GM21619 (cell line): ENCODE data around the gene HOTAIR.

Experiments
- ATAC-seq: cut with Tn5 transposase; IDR thresholded peaks from one replicate; pipeline ENCODE4 v1.9.1; 2021; ENCODE audit not compliant: unreplicated experiment

Gene HOTAIR

DNA sequence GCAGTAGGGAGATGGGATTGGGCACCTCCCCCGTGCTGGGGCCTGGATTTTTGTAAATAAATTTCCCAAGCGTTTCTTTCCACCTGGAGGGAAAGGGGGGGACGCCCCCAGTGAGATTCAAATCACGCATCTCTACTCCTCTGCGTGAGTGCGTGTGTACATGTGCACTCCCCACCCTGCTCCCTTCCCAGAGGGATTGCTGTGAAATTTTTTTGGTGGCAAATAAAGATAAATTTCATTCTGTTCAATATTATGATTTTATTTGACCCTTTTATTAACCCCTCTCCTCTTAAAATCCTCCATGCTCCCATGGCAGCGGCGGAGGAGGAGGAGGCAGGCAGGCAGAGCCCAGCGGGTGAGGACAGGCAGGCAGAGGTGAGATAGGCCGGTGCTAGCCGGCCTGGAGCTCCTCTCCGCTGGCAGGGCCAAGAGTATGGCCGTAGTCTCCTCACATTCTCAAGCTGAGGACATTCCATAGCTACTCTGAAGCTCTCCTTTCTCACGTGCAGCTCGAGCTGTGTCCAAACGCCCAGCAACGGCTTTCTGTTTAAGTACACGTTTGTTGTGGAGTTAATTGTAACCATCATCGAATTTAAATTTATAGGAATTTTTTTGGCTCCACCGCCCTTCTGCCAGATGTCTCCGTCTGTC is 1.5 kb upstream of the HOTAIR start:
- no peak for ATAC-seq

GRCh38 chr12:53975479-53976152 is 862 bp upstream of the HOTAIR start:
- ATAC-seq, result no peak

DNA sequence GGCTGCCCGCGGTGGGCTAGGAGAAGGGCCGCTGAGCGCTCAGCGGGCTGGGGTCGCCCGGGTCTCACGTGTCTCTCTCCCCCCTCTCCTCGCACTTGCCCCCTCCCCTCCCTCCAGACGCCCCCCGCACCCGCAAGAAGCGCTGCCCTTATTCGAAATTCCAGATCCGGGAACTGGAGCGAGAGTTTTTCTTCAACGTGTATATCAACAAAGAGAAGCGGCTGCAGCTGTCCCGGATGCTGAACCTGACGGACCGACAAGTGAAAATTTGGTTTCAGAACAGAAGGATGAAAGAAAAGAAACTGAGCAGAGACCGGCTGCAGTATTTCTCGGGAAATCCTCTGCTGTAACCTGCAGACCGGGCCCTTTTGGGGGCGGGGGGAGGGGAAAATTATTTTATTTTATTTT is 314 bp upstream of the HOTAIR start:
- ATAC-seq, result no peak

DNA sequence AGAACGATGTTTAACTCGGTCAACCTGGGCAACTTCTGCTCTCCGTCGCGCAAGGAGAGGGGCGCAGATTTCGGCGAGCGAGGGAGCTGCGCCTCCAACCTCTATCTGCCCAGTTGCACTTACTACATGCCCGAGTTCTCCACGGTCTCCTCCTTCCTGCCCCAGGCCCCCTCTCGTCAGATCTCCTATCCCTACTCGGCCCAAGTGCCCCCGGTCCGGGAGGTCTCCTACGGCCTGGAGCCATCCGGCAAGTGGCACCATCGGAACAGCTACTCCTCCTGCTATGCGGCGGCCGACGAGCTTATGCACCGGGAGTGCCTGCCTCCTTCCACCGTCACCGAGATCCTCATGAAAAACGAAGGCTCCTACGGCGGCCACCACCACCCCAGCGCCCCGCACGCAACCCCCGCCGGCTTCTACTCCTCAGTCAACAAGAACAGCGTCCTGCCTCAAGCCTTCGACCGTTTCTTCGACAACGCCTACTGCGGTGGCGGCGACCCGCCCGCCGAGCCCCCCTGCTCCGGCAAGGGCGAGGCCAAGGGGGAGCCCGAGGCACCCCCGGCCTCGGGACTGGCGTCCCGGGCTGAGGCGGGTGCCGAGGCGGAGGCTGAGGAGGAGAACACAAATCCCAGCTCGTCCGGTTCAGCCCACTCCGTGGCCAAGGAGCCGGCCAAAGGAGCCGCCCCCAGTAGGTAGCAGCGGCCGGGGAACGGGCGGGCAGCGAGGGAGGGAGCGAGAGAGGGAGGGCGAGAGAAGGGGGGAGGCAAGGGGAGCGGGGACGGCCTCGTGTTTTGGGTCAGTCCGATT is 1.3 kb downstream of the HOTAIR start:
- ATAC-seq, result no peak

GRCh38 chr12:53972722-53973235 is 2.0 kb downstream of the HOTAIR start, which contains the start of gene HOXC11:
Gene HOXC11 (plus strand): TSS chr12:53973126. CDS start chr12:53973242, 116 bp downstream.
- ATAC-seq, result no peak

GRCh38 chr12:53972152-53972702 is 2.5 kb downstream of the HOTAIR start:
- no peak for ATAC-seq

DNA sequence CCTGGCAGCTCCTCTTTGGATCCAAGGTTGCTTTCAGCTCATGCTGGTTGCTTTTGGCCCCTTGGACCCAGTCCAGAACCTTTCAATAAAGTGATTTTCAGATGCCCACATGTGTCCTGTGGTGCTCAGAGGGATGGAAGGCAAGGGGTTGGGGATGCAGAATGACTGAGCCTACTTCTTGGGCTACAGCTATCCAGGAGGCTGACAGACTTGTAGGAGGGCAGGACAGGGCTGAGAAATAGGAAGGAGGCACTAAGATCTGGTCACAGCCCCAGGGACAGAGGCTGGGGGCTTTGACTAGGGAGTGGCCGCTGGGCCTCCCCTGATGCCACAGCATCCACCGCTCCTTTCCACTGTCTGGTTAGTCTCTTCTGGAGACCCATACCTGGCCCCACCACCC is 3.1 kb downstream of the HOTAIR start:
- no peak for ATAC-seq

DNA sequence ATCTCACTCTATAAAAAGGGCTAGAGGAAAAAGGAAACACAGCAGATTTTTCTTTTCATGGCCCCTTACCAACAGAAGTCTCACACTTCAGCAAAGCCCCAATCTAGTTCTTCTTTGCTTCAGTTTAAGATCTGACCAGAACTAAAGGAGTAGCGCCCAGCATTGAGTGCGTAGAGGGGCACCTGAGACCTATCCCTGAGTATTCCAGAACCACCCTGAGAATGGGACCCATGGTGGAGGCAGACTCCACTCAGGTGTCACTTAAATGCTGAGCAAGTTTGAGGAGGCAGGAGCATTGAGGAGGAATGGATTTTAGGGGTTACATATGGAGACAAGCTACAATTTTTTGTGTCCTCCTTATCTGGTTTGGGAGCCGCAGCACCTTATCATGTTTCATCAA is 3.6 kb downstream of the HOTAIR start:
- ATAC-seq, result no peak

DNA sequence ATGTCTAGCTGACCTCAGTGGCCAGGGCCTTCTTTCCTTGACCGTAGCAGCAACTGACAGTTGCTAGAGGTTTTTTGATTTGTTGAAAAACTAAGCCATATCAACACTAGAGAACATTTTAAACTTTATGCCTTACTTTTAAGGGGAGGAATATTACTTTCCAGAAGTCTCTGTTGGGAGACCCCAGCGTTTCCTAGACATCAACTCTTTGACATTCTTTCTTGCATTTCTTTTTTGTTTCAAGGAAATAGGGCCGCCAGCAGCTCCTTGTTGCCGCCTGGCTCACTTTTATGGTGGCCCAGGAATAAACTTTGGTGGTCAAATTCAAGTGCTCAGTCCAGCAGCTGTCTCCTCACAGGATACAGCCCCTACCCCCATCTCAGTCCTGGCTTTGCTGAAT is 4.3 kb downstream of the HOTAIR start:
- no peak for ATAC-seq

DNA sequence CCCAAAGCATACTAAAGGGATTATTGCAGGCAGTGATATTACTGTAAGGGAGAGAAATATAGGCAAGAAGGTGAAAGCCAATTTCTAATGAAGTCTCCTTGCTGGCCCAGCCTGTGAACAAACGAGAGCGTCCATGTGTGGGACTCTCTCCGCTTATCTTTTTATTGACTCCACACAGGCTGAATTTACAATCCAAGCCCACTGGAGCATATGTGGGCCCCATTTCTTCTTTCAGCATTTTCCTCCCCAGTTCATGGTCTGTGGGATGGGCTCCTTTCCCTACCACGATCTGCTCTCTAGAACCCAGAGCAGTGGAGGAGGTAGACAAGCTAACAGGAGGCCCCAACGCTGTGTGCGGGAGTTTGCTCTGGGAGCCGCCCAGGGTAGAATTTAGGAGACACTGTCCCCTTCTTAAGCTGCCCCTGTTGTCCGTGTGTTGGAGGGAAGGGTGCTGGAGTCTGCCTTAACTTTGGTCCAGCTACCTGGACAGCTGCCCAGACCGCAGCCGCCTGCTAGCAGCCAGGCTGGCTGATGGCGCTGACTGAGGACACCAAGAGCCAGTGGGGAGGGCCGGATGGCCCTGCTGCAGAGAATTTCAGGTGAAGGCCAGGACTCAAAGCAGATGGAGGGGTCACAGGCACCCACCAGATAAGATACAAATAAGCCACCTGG is 5.0 kb downstream of the HOTAIR start:
- no peak for ATAC-seq

GRCh38 chr12:53968214-53969127 is 6.3 kb downstream of the HOTAIR start:
- ATAC-seq, result no peak

- no peak for ATAC-seq
Observed at GRCh38 chr12:53967421-53967925, 7.3 kb downstream of the HOTAIR start.

- ATAC-seq, result no peak
Observed at GRCh38 chr12:53966385-53967133, 8.2 kb downstream of the HOTAIR start.

DNA sequence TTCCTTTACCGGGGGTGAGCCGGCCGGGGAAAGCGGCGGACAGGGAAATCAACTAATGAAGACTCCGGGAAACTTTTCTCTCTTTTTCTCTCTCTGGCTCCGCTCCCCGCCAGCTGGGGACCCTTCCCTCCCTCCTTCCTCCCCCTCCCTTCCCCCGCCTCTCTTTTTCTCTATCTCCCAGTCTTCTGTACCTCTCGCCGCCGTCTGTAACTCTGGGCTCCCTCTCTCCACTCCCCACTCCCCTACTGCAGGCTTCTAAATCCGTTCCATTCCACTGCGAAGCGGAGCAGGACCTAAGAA is 8.7 kb downstream of the HOTAIR start:
- ATAC-seq, result no peak

- no peak for ATAC-seq
Observed at GRCh38 chr12:53965281-53966084, 9.3 kb downstream of the HOTAIR start.

DNA sequence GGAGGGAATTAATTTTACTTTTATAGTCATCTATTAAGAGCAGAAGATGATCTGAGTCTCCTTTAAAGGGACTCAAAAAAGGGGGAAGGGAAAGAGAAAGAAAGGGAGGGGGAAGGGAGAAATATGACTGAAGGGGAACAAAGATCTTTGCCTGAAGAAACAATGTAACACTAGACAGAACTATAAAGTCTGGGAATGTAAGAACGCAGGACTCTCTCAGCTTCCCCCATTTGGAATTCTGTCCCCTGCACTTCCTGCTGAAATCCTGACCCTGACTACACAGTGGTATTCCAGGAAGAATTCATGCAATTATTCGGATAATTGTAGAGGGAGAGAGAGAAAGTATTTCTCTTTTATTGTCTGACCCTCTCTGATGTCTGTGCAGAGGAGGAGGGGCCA is 10.4 kb downstream of the HOTAIR start:
- no peak for ATAC-seq

DNA sequence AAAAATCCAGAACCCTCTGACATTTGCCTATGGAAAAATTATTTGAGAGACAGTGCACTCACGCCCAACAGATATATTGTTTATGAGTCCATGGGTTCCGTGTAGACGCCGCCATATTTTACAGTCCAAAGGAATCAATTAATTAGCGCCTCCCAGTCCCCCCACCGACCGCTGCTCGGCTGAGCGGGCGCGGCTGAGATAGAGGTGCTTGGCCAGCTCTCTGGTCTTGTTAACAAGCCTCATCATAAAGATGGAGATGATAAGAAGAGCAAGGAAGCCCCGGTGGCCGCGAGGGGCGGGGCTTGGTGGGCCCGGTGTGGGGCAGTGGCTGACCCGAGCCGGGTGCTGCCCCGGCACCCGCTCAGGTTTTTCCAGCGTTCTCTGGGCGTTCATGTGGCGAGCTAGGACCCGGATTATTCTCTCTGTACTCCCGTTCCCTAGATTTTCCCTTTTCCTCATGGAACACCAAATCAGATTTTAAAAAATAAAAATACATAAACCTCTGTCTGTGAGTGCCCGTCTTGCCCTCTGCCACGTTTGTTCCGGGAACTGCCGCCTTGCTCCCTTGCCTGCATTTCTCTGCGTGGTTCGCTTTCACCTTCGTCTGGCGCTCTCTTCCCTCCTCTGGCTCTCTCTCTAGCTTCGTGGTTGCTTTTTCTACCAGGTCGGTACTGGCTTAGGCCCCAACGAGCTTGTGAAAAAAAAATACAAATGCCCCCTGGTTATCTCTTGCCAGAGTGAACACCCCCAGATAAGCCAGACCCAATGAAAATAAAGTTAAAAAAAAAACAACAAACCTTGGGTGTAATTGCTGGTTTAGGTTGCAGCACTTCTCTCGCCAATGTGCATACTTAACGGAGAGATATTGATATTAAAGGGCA is 11.1 kb downstream of the HOTAIR start:
- no peak for ATAC-seq
